ENCODE results near the gene FAM193B. TPM values are rescaled to one million over a fixed set of nuclear protein-coding genes. Genes with fewer than 3 reads are reported as not detected.
A peak's percentile ranks its signal among the peaks of the same experiment; 100 is the strongest.
"Not testable (repeated sequence)": the region's sequence is repeated elsewhere in the genome, so short reads cannot be mapped to it uniquely, and the experiment has no call there.

Gene FAM193B
- polyA plus RNA-seq, 10 donors = 35.6 to 76.9 (median 45.2) TPM

DNA sequence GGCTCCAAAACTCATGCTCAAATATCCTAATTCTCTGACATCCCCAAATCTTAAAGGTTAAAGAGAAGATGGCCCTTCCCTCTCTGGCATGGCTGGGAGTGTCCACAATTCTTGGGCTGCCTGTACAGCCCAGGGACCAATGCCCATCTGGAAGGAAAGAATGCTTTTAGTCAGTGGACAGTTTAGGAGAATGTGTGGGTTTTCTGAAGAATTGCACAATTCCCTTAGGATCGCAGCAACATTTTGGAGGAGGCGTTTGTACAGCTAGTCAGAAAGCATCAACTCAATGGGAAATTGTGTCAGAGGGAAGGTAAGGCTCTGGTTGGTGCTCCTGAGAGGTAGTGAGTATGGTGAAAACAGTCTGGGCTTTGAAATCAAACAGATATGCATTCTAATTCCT is 15.0 kb downstream of the FAM193B start:
- DNase-seq = peak in 1 of 3 donors; percentile 23

DNA sequence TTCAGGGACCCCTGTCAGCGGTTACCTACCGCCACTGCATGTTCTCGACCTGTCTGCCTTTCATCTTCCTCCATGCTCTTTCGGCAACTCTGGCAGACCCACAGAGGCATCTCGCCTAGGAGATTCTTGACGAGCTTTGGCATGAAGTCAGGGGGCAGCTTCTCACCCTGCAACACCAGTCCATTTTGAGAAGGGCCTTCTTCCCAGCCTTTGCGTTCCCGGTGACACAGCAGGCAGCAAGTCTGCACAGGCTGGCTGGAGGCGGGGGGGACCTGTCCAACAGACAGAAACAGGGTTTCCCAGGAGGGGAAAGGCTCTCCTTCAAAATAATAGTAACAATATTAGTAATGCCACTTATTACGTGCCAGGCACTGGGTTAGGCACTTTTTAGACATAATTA is 15.5 kb downstream of the FAM193B start:
- DNase-seq = no peak

DNA sequence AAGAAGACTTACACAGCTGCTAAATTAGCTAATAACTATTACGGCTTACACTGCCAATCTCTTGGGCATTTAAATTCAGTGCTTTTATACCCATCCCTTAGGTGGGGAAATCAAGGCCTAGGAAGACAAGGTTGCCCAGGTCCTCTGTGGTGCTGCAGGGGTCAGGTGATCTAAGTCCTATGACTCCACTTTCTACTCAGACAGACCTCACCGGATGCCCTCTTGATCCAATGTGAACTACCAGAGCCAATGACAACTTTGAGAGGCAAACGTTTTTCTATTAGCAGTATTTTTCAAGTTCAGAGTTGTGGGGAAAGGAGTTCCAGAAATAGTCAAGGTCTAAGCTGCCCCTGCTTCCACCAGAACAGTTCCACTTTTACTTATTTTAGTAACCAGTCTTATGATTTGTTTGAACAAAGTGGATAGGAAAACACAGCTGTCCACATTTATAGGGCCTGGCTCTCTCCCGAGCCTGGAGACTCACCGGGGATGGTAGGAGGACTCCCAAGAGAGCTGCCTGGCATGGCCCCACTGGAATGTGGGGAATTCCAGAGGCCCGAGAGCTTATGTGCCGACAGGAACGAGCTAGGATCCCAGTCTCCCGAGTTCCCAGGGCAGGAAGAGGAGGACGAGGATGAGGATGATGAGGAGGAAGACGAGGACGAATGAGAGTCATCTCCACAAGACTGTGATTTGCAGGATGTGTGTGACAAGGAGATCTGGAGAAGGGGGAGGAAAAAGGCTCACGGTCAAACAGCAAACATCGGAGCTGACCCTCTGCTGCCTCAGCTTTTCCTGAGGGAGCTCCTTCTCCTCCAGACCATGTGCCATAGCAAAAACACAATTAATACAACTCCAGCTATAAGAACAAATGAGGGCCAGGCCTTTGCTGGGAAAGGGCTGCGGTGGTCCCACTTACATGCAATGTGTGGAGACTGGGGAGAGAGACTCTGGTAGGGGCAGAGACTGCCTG is 16.7 kb downstream of the FAM193B start:
- peak in 1 of 3 donors; percentile 38 for DNase-seq

DNA sequence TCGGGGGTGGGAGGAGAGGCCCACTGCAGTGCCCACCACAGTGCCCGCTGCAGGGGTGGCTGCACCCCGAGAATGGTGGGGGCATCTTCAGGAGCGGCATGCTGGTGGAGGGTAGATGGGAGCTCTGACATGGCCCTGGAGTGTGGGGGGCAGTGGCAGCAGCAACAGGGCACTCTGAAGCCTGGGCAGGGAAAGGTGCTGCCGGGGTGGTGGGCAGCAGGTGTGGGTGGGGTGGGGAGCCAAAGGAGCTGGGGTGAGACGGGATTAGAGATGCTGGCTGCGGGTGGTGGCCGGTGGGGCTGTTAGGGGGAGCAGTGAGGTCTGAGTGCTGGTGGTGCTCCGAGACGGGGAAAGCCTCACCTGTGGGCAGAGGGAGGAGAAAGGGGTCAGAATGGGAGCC is 18.0 kb downstream of the FAM193B start:
- DNase-seq = no peak

DNA sequence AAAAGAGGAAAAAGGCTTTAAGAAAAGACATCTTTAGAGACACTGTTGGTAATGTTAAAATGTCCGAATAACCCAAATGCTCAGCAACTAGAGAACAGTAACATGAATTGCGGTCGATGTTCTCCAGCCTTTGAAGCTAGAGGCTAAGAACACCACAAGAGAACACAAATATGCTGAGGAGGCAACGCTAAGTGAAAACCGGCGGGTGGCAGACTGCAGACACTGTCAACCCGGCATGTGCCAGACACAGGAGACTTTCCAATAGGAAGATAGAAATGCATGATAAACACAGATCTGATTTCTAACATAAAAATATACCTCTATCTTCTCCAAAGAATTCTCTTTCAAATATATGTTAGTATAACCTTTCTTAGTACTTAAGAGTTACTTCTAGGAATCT is 19.2 kb downstream of the FAM193B start:
- DNase-seq = no peak

DNA sequence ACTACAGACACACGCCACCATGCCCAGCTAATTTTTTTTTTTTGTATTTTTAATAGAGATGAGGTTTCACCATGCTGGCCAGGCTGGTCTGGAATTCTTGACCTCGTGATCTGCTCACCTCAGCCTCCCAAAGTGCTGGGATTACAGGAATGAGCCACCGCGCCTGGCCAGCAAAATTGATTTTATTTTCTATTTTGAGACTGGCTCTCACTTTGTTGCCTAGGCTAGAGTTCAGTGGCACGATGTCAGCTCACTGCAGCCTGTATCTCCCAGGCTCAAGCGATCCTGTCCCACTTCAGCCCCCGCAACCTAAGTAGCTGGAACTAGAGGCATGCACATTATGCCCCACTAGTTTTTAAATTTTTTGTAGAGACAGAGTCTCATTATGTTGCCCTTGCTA is 19.9 kb downstream of the FAM193B start:
- not testable (repeated sequence) for DNase-seq

DNA sequence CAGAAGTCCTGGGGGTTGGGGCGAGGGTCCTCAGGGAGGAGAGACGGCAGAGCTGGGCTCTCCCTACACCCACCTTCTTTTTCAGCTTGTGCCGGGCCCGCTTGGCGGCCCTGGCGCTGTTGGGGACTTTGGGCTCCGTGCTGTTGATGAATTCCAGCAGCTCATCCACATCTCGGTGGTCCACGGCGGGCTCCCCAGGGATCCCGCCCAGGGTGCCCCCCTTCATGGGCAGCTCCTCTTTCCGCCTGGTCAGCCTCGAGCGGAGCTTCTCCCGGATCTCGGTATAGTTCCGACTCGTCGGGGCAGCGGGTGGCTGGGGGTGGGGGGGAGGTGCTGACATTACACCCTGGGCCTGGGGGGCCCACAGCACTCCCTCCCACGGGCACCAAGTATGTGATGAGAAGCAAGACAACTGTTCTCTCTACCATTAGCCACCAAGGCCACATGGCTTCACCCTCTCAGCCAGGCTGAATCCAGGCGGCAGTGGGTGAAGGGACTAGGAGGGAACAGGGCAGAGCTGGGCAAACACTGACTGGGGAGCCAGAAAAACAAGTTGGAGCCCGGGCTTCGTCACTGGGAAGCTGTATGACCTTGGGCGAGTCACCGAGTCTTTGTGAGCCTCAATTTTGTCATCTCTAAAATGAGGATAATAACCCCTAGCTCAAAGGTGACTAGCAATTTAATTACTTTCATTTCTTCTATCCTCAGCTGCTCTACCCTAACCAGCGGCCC is 23.0 kb downstream of the FAM193B start:
- no peak for DNase-seq

DNA sequence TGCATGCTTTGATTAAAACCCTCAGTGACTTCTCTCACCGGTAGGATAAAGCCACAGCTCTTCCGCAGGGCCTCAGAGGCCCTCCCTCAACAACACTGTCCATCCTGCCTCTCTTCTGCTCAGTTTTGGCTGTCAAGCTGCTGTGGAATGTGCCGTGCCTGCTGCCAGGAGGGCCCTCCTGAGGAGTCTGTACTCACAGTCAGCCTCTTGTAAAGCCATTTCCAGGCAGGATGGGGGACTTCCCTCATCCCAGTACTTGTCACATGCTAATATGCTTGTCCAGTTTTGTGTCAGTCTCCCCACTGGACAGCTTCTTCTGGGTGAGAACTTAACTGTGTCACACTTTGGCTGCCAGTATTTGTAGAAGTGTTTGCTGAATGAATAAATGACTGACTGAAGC is 23.7 kb downstream of the FAM193B start:
- DNase-seq = peak in 1 of 3 donors; percentile 51

DNA sequence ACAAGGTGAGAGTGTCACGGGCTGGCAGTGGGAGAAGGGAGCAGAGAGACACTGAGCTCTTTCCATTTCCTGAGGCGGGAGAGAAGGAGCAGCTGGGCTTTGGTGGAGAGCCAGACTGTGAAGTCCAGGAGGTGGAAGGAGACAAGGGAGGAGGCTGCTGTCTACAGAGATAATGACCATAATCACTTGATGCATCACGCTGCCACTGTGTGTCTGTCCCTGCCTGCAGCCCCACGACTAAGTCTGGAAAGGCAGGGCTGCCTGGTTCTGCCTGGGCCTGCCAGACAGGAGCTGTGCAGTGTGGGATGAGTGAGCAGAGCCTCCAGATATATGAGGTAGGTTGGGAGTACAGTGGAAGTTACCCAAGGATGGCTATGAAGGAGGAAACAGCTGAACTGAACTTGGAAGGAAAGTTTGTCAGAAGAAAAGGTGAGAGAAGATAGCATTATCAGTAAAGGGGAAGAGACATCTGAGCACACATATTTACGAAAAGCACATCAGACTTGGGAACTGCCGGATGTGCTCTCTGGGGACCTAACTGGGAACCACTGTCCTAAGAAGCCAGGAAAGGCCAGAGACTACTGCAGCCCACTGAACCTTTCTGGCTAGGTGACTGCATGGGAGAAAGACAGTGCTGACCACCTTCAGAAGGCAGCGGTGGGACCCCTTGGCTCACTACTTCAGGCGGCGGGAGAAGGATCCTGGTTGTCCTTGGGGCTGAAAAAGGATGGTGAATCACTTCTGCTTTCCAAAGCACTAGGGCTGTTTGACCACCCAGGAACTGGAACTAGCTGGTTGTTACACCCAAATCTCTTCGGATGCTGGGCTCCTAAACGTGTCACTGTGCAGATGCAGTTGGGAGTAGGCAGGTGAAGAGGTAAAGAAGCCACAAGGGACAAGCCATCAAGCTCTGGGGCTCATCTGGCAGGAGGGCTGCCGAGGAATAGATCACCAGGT is 24.8 kb downstream of the FAM193B start:
- no peak for DNase-seq

DNA sequence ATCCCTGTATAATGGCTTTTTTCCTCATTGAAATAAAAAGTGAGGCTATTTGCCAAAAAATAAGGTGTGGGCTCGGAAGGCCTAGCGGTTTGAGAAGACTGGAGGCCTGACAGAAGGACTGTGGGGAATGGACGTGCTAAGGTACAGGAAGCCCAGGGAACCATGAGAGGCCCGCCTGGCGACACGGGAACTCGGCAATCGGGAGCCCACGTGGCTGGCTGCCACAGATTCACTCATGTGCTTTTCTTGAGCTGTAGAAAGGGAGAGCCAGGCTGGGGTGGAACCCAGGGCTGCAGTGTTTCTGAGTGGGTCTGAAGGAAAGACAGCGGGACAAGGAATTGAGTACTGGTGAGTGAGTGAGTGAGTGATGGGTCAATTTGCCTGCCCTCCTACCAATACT is 25.7 kb downstream of the FAM193B start:
- DNase-seq = no peak

DNA sequence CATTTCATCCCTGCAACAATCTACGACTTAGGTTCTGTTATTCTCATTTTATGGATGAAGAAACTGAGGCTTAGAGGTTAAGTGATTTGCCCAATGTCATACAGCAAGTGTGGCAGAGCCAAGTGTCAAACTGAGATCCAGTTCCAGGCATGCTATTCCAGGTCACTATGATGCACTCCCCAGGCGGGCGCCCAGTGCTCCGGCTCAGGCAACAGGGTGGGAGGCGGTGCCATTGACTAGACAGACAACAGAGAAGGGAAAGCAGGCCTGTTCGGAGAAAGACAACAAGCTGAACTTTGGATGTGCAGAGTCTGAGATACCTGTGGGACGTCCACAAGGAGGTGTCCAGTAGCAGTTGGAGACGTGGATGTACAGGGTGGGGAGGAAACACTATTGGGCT is 26.8 kb downstream of the FAM193B start:
- no peak for DNase-seq

DNA sequence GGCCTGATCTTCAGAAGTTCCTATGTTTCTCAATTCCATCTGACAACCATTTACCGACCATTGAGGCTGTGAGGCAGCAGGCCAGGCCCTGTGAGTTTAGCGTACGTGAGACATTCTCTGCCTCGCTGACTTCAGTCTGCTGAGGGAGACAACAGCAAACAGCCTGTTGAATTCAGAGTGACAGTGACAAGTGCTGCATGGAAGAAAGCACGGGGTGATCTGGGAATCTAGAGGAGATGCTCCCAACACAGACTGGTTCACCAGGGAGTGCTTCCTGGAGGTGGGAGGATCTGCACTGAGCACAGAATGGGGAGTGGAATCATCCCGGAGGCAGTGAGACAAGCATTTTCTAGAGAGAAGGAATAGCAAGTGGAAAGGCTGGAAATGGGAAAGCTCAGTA is 27.6 kb downstream of the FAM193B start:
- peak in 1 of 3 donors; percentile 15 for DNase-seq

DNA sequence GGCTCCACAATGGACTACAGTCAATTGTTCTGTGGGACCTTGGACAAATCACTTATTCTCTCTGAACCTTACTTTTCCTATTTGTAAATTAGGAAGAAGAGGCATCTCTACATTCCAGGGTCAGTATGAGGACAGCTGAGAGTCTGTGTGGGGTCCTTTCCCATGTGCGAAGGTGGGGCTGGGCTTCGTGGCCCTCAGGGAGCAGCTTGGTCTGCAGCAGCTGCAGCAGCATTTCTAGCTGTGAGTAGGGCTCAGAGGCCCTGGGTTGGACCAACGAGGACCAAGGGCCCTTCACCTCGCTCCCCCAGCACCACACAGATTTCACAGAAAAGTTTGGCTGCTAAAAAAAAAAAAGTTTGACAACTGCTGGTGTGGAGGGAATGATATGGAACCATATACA is 28.2 kb downstream of the FAM193B start:
- no peak for DNase-seq

DNA sequence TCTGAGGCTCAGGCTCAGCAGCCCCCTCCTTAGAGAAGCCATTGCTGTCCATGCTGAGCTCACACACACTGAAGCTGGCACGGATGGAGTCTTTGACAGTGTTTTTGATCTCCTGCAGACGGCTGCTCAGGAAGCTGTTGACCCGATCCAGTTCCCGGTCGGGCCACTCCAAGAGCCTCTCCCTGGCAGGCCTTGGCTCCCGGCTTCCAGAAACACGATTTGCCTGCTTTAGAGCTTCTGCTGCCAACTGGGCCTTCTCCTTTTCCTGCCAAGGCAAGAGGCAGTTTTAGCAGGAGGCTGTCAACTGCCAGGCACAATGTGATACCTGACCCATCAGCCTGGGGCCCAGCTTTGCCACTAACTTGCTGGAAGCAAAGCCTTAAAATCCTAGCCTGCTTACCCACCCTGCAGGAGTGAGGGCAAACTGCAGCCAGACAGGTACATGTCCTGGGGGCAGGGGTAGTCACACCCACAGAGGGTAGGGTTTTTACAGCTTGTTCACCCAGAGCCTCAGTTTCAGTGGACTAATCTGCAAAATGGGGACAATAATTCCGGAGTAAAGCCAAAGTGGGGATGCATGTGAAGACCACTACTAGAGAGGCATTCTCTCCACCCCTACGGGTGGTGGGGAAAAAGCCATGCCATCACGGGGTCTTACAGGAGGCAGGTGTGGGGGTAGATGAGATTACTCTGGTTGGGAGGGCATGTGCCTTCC is 29.3 kb downstream of the FAM193B start:
- DNase-seq = no peak

DNA sequence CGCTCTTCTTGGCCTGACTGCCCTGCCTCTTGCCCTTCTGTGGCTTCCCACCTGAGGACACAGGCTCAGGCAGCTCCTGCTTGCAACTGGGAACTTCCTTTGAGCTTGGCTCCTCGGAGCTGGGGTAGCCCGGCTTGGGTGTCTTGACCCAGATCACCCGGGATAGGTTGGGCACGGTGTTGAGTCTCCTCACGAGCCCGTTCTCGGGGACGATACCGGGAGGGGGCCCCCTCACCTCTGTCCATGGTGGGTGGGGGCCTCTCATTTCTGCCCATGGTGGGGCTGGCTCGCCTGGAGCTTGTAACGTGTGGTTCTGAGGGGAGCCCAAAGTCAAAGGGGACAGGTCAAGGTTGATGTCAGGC is 29.8 kb downstream of the FAM193B start:
- no peak for DNase-seq

DNA sequence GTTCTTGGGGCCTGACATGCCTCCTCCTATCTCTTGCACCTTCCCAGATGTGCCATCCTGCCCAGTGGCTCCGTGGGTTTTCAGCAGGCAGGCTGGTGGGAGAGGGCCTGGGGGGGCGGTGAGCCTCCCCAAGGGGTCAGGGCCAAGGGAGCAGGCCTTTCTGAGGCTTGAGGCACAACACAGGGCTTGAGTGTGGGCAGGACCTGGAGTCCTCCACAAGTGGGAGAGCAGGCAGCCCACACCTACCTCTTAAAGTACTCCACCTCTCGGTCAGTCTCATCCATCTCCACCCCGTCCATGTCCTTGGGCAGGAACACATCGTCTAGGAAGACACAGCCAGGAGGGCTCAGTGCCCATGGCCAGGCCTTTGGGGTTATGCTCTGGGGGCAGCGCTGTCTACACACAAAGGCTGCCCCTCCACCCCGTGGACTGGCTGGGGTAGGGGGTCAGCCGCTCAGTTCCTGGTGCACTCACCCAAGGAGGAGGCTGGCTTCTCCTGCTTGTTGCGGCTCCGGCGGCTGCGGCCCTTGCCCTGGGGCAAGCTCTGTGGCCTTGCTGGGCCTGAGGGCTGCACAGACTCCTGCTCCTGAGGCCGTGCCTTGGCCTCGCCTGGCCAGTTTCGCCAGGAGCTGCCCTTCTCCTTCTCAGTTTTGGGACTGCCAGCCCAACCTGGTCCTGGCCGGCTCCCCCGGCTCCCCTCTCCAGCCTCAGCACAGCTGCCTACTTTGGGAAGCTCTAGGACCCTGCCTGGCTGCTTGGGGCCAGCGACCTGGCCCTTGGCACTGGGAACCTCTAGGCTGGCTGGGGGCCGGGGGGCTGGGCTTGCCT is 30.4 kb downstream of the FAM193B start:
- no peak for DNase-seq

DNA sequence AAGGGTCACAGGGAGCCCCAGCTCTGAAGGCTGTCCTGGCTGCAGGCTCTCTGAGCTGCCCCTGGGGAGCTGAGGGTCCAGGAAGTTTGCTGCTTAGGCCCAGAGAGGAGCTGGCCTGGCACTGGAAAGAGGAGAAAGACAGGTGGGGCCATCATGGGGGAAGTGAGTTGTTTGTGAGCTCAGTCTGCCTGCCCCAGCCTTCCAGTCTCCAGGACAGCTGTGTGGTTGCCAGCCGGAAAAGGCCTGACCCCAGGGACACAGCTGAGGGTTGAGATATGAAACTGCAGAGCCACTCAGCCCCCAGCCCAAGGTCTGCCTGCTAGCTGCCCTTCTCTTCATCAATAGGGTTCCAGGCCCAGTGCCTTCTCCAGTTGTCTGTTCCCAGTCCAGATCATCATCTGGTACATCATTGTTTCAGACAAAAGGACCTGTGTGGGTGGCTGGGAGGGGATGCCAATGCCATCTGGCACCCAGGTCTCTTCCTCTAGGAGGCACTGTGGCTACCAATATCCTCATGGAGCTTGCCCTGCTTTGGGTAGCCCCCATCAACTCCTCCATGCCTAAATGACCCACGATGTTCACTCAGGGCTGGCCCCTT is 33.3 kb downstream of the FAM193B start:
- DNase-seq = no peak

DNA sequence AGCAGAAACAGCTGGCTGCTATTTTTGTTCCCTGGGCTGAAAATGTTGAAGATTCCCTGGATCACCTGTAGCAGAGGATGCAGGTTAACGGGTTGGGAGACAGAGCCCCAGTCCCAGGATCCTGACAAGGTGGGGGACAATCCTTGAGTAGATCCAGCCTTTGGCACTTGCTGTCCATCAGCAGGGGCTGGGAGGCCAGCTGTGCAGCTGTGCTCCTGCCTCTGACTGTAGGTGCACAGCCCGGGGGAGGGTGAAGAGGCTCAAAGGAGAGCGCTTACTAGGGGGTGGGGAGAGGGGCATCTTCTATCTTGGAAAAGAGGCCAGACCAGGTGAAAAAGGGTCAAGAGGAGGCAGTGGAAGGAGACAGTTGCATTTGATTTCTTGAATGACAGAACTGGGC is 34.1 kb downstream of the FAM193B start:
- DNase-seq = no peak

DNA sequence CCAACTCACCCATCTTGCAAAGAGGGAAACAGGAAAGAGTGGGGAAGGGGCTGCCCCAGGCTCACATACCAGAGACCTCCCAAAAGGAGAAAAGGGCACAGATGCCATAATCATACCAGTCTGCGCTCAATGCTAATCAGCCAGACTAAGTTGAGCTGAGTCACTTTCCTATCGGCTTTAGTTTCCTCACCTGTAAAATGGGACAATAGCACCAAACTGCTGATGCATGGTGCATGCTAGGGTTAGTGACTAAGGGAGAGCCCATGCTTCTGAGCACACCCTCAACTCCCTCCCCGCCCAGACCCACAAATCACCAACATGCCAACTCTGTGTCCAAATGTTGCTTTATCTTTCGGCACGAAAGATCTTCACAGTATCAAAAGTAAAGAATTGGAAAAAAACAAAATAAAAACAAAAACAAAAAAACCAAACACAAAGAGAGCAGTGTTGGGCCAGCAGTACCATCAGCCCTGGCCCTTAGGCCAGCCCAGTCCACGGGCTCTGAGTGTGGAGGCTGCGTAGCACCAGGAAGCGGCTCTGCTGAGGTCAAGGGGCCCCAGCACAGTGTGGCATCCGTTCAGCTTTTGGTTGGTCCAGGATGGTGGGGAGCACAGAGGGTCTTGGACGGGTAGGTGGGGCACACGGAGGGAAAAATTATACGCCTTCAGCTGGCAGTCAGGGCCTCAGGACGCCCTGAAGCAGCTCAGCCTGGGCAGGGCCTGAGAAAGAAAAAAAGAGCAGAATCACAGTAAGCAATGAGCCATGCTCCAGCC is 34.7 kb downstream of the FAM193B start:
- no peak for DNase-seq
